ENCODE data around the gene CLRN2. TPM values are rescaled to one million over a fixed set of nuclear protein-coding genes. Genes with fewer than 3 reads are reported as not detected.

Gene CLRN2
- total RNA-seq, 1 donor from 2014 or later: not detected

- Mint-ChIP-seq H3K27ac (ENCODE audit: unreplicated experiment) (no peak overlapping the region), H3K4me1 (ENCODE audit: unreplicated experiment) (peaks cover 4% of the 10 kb centered on the region), H3K36me3 (ENCODE audit: unreplicated experiment) (no peaks in the 10 kb centered on the region), H3K4me3 (ENCODE audit: unreplicated experiment) (no peak overlapping the region), H3K9me3 (ENCODE audit: unreplicated experiment) (no peaks in the 10 kb centered on the region), H3K27me3 (ENCODE audit: unreplicated experiment) (peaks cover 28% of the 10 kb centered on the region)
- no peak for DNase-seq (ENCODE audit: extremely low spot score, unreplicated experiment)
- TF ChIP-seq, protein P1, sequence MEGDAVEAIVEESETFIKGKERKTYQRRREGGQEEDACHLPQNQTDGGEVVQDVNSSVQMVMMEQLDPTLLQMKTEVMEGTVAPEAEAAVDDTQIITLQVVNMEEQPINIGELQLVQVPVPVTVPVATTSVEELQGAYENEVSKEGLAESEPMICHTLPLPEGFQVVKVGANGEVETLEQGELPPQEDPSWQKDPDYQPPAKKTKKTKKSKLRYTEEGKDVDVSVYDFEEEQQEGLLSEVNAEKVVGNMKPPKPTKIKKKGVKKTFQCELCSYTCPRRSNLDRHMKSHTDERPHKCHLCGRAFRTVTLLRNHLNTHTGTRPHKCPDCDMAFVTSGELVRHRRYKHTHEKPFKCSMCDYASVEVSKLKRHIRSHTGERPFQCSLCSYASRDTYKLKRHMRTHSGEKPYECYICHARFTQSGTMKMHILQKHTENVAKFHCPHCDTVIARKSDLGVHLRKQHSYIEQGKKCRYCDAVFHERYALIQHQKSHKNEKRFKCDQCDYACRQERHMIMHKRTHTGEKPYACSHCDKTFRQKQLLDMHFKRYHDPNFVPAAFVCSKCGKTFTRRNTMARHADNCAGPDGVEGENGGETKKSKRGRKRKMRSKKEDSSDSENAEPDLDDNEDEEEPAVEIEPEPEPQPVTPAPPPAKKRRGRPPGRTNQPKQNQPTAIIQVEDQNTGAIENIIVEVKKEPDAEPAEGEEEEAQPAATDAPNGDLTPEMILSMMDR (IDR thresholded peaks at IDR 0.05): no peak
Observed at GRCh38 chr4:17545374-17546140, 30.6 kb downstream of the CLRN2 start.

- H3K4me1 Mint-ChIP-seq (ENCODE audit: unreplicated experiment): peaks cover 4% of the 10 kb centered on the region
- no peak overlapping the region for H3K4me3 Mint-ChIP-seq (ENCODE audit: unreplicated experiment)
- TF ChIP-seq, protein P1 (IDR thresholded peaks at IDR 0.05): no peak
- no peak overlapping the region for H3K27ac Mint-ChIP-seq (ENCODE audit: unreplicated experiment)
- no peaks in the 10 kb centered on the region for H3K36me3 Mint-ChIP-seq (ENCODE audit: unreplicated experiment)
- no peaks in the 10 kb centered on the region for H3K9me3 Mint-ChIP-seq (ENCODE audit: unreplicated experiment)
- peaks cover 25% of the 10 kb centered on the region for H3K27me3 Mint-ChIP-seq (ENCODE audit: unreplicated experiment)
- DNase-seq (ENCODE audit: extremely low spot score, unreplicated experiment): no peak
Observed at GRCh38 chr4:17546222-17546621, 31.3 kb downstream of the CLRN2 start.

- Mint-ChIP-seq H3K9me3 (ENCODE audit: unreplicated experiment) (no peaks in the 10 kb centered on the region), H3K27ac (ENCODE audit: unreplicated experiment) (no peak overlapping the region), H3K27me3 (ENCODE audit: unreplicated experiment) (peaks cover 27% of the 10 kb centered on the region), H3K36me3 (ENCODE audit: unreplicated experiment) (no peaks in the 10 kb centered on the region), H3K4me3 (ENCODE audit: unreplicated experiment) (no peak overlapping the region), H3K4me1 (ENCODE audit: unreplicated experiment) (peaks cover 4% of the 10 kb centered on the region)
- DNase-seq (ENCODE audit: extremely low spot score, unreplicated experiment): no peak
- TF ChIP-seq, protein P1 (IDR thresholded peaks at IDR 0.05): no peak
Observed at GRCh38 chr4:17546678-17547077, 31.7 kb downstream of the CLRN2 start.

DNA sequence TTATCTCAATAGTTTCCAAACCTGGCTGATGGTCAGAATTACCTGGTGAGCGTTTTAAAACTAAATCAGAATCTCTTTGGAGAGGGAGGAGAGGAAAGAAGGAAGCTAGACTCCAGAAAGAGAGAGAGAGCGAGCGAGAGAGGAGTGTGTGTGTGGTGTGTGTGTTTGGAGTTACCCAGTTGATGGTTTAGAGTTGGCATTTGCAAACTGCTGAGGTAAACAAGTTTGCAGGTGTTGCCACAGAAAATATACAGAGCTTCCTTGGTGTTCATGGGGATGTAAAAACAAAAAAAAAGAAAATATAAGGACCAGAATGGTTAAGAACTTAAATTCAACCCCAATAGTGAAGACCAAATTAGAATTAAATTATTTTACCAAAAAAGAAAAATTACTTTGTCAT, 35.6 kb downstream of the CLRN2 start:
- TF ChIP-seq, protein P1 (IDR thresholded peaks at IDR 0.05): no peak
- DNase-seq (ENCODE audit: extremely low spot score, unreplicated experiment): no peak
- Mint-ChIP-seq H3K27ac (ENCODE audit: unreplicated experiment) (no peak overlapping the region), H3K27me3 (ENCODE audit: unreplicated experiment) (peaks cover 20% of the 10 kb centered on the region), H3K36me3 (ENCODE audit: unreplicated experiment) (no peaks in the 10 kb centered on the region), H3K4me3 (ENCODE audit: unreplicated experiment) (no peak overlapping the region), H3K4me1 (ENCODE audit: unreplicated experiment) (peaks cover 4% of the 10 kb centered on the region), H3K9me3 (ENCODE audit: unreplicated experiment) (no peaks in the 10 kb centered on the region)

GRCh38 chr4:17552427-17552826, 37.5 kb downstream of the CLRN2 start:
- no peak overlapping the region for H3K4me3 Mint-ChIP-seq (ENCODE audit: unreplicated experiment)

More at GRCh38 chr4:17552427-17552826, 37.5 kb downstream of the CLRN2 start:
- Mint-ChIP-seq H3K4me1 (ENCODE audit: unreplicated experiment) (peaks cover 4% of the 10 kb centered on the region), H3K27me3 (ENCODE audit: unreplicated experiment) (peaks cover 32% of the 10 kb centered on the region), H3K27ac (ENCODE audit: unreplicated experiment) (no peak overlapping the region), H3K36me3 (ENCODE audit: unreplicated experiment) (no peaks in the 10 kb centered on the region), H3K9me3 (ENCODE audit: unreplicated experiment) (no peaks in the 10 kb centered on the region)
- DNase-seq (ENCODE audit: extremely low spot score, unreplicated experiment): no peak
- TF ChIP-seq, protein P1 (IDR thresholded peaks at IDR 0.05): no peak

All from osteocyte (in vitro differentiated cells).